Mesothelial cell of epicardium (in vitro differentiated cells): ENCODE results near the gene ACY1. TPM values are rescaled to one million over a fixed set of nuclear protein-coding genes. Genes with fewer than 3 reads are reported as not detected.

Experiments used
- DNase-seq, 2 experiments: peaks; one replicate each; pipeline ENCODE4 v3.0.0; 2021; ENCODE audit warnings: low spot score in 2 of 2; ENCODE audit not compliant: unreplicated experiment in 2 of 2
- H3K27ac Mint-ChIP-seq: 2 replicates; pipeline ENCODE4 v1.8.0; 2021; ENCODE audit warnings: mixed read lengths
- H3K27me3 Mint-ChIP-seq: 2 replicates; pipeline ENCODE4 v1.8.0; 2021; ENCODE audit warnings: low read depth, mixed read lengths
- H3K36me3 Mint-ChIP-seq: 2 replicates; pipeline ENCODE4 v1.8.0; 2021; ENCODE audit warnings: mixed read lengths
- H3K4me1 Mint-ChIP-seq: 2 replicates; pipeline ENCODE4 v1.8.0; 2021; ENCODE audit warnings: mixed read lengths
- H3K4me3 Mint-ChIP-seq: 2 replicates; pipeline ENCODE4 v1.8.0; 2021; ENCODE audit warnings: mild to moderate bottlenecking, moderate library complexity, mixed read lengths
- H3K9me3 Mint-ChIP-seq: 2 replicates; pipeline ENCODE4 v1.8.0; 2021; ENCODE audit warnings: mixed read lengths
- total RNA-seq: library from RNA; stranded (reverse); gene quantifications from 3 replicates; pipeline ENCODE4 v1.2.1, GENCODE V29; 2021
- TF ChIP-seq, protein P1 (sequence below): fragments of 200-600 bp; sonication (generic); IDR thresholded peaks from one replicate; pipeline ENCODE4 v1.5.0; 2021; ENCODE audit warnings: antibody characterized with exemption; ENCODE audit not compliant: unreplicated experiment

Gene ACY1
- total RNA-seq, 1 donor from 2014 or later: 47.8 TPM

DNA sequence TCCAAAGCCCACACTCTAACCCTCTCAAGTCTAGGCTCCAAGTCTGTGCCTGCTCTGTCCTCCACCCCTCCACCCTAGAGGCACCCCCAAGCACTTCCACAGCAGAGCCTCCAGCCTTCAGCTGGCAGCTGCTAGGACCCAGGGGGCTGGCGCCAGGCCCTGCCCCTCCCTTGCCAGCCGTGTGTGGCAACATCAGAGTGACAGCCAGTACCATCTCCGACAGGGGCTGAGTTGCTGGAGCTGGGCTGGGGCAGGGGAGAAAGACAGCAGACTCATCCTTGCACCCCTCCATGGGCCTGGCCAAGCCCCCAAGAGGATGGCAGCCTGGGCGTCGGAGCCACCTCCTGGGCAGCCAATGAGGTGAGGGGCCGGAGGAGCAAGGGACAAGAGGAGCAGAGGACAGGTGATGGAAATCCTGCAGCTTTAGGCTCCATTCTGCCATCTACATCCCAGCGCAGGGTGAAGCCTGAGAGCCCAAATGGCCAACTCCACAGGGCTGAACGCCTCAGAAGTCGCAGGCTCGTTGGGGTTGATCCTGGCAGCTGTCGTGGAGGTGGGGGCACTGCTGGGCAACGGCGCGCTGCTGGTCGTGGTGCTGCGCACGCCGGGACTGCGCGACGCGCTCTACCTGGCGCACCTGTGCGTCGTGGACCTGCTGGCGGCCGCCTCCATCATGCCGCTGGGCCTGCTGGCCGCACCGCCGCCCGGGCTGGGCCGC, 28.0 kb upstream of the ACY1 start, which contains the start of gene GPR62:
GPR62 (plus strand) TSS at position 207 of the 718 bp plus-strand sequence; CDS start at position 479, 272 bp downstream.
- H3K27me3 Mint-ChIP-seq: peaks cover 46% of the 10 kb centered on the region
- peaks cover 2% of the 10 kb centered on the region for H3K4me1 Mint-ChIP-seq
- peak within 1 kb of the TSS; percentile 3 for H3K4me3 Mint-ChIP-seq
- H3K9me3 Mint-ChIP-seq: no peaks in the 10 kb centered on the region
- H3K36me3 Mint-ChIP-seq: peaks cover 3% of the 10 kb centered on the region
- H3K27ac Mint-ChIP-seq: no peak within 1 kb of the TSS
- TF ChIP-seq, protein P1, sequence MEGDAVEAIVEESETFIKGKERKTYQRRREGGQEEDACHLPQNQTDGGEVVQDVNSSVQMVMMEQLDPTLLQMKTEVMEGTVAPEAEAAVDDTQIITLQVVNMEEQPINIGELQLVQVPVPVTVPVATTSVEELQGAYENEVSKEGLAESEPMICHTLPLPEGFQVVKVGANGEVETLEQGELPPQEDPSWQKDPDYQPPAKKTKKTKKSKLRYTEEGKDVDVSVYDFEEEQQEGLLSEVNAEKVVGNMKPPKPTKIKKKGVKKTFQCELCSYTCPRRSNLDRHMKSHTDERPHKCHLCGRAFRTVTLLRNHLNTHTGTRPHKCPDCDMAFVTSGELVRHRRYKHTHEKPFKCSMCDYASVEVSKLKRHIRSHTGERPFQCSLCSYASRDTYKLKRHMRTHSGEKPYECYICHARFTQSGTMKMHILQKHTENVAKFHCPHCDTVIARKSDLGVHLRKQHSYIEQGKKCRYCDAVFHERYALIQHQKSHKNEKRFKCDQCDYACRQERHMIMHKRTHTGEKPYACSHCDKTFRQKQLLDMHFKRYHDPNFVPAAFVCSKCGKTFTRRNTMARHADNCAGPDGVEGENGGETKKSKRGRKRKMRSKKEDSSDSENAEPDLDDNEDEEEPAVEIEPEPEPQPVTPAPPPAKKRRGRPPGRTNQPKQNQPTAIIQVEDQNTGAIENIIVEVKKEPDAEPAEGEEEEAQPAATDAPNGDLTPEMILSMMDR: no peak
- no peak for DNase-seq

DNA sequence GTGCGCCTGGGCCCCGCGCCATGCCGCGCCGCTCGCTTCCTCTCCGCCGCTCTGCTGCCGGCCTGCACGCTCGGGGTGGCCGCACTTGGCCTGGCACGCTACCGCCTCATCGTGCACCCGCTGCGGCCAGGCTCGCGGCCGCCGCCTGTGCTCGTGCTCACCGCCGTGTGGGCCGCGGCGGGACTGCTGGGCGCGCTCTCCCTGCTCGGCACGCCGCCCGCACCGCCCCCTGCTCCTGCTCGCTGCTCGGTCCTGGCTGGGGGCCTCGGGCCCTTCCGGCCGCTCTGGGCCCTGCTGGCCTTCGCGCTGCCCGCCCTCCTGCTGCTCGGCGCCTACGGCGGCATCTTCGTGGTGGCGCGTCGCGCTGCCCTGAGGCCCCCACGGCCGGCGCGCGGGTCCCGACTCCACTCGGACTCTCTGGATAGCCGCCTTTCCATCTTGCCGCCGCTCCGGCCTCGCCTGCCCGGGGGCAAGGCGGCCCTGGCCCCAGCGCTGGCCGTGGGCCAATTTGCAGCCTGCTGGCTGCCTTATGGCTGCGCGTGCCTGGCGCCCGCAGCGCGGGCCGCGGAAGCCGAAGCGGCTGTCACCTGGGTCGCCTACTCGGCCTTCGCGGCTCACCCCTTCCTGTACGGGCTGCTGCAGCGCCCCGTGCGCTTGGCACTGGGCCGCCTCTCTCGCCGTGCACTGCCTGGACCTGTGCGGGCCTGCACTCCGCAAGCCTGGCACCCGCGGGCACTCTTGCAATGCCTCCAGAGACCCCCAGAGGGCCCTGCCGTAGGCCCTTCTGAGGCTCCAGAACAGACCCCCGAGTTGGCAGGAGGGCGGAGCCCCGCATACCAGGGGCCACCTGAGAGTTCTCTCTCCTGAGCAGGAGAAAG, 27.2 kb upstream of the ACY1 start:
- TF ChIP-seq, protein P1: peak; percentile 53
- Mint-ChIP-seq H3K4me3 (no peak overlapping the region), H3K4me1 (peaks cover 2% of the 10 kb centered on the region), H3K9me3 (no peaks in the 10 kb centered on the region), H3K27ac (no peak overlapping the region), H3K36me3 (peaks cover 3% of the 10 kb centered on the region), H3K27me3 (peaks cover 41% of the 10 kb centered on the region)
- DNase-seq: peak in 1 of 2 experiments; percentile 60

DNA sequence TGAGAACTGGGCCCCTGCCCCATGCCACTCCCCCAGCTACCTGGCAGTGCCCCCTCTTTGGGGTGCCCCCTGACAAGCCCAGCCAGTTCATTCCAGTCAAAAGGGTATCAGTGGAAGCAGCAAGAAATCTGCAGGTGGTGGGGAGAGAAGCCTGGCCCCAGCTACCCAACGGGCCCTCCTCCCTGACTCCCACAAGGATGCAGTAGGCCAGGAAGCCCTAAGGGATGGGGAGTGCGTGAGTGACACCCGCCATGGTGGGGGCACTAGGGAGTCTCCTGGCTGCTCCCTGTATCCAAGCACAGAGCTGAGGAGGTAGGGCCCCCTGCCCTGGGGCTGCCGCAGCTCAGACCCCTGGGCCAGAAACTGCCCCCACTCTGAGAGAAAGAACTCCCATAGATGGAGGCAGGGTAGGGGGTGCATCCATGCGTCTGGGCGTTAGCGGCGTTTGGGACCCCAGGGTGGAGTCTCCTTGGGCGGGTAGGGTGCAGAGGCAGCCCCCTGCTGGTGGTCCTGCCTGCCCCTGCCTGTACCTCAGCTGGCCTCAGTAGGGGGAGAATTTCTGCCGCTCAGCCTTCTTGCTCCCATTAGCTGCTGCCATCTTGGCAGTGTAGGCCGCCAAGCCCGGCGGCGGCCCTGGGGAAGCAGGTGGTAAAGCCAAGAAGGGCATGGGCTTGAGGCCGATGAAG, 25.7 kb upstream of the ACY1 start:
- DNase-seq: no peak
- Mint-ChIP-seq H3K27me3 (peaks cover 30% of the 10 kb centered on the region), H3K4me1 (peaks cover 2% of the 10 kb centered on the region), H3K27ac (no peak overlapping the region), H3K36me3 (peaks cover 3% of the 10 kb centered on the region), H3K4me3 (no peak overlapping the region), H3K9me3 (no peaks in the 10 kb centered on the region)
- TF ChIP-seq, protein P1: no peak

DNA sequence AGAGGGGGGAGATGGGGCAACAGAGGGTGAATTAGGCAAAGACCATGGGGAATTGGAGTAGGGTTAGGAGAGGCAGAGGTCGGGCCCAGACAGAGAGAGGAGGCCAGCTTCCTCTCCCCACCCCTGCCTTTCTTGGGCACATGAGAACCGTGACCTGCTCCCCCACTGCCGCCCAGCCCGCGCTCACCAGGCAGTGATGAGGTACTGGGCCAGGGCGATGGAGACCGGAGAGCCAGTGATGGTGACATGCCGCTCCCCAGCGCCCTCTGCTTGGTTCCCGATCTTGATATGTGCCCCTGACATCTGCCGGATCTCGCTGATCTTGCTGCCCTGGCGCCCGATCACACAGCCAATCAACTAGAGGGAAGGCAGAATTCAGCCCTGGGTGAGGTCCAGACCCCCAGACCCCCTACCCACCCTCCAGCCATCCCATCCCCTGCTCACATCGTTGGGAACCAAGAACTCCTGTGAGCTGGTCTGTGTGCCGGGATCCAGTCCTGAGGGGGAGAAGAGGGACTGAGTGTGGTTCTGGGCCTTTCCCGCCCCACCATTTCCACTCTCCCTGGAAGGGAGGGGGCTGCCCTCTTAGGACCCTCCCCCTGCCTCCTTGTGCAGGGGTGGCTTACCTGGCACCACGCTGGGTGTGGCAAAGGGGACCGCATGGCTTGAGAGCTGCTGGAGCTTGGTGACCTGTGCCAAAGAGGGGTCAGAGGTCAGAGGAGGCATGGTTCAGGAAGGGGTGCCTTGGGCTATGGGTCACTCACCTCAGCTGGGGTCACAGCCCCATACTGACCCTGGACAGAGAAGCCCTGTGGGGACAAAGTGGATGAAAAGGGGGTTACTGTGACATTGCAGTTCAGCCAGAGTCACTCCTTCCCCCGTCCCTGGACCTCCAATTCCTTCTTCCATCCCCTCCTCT, 24.5 kb upstream of the ACY1 start:
- Mint-ChIP-seq H3K4me3 (no peak overlapping the region), H3K27ac (no peak overlapping the region), H3K9me3 (no peaks in the 10 kb centered on the region), H3K4me1 (no peaks in the 10 kb centered on the region), H3K27me3 (peaks cover 19% of the 10 kb centered on the region), H3K36me3 (peaks cover 3% of the 10 kb centered on the region)
- DNase-seq: no peak
- TF ChIP-seq, protein P1: no peak

DNA sequence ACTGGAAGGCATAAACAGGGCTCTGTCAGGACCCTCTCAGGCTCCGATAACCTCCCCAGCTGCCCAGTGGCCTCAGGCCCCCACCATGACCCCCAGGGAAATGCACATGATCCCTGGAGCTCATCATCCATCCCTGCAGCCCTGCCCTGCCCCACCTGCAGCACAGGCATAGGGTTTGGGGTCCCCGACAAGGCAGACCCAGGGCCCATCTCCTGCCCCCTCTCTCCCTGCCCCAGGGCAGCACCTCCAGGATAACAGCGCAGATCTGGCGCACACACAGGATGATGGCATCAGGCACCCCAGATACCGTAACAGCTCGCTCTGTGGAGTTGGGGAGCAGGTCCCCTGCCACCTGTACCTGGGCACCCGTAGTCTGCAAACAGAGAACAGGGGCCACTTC, 23.7 kb upstream of the ACY1 start:
- TF ChIP-seq, protein P1: no peak
- no peaks in the 10 kb centered on the region for H3K9me3 Mint-ChIP-seq
- peaks cover 11% of the 10 kb centered on the region for H3K27me3 Mint-ChIP-seq
- no peak overlapping the region for H3K27ac Mint-ChIP-seq
- no peak for DNase-seq
- no peak overlapping the region for H3K4me3 Mint-ChIP-seq
- peaks cover 3% of the 10 kb centered on the region for H3K36me3 Mint-ChIP-seq
- peaks cover 4% of the 10 kb centered on the region for H3K4me1 Mint-ChIP-seq
